Measurements from ENCODE around the gene SIK2. TPM values are rescaled to one million over a fixed set of nuclear protein-coding genes. Genes with fewer than 3 reads are reported as not detected.

The SIK2 gene
- total RNA-seq, 1 donor from 2014 or later, result 13.8 TPM

GRCh38 chr11:111778047-111778558, 175.9 kb downstream of the SIK2 start:
- no peak for DNase-seq (ENCODE audit: extremely low read depth, low read depth, low spot score)

GRCh38 chr11:111779118-111779517, 176.9 kb downstream of the SIK2 start:
- no peak for DNase-seq (ENCODE audit: extremely low read depth, low read depth, low spot score)

Other genes with a start within 250 kb of the SIK2 start
- not detected in 2 replicates for gene POU2AF1, start 223.2 kb upstream of the SIK2 start, total RNA-seq
- gene BTG4, start 90.1 kb upstream of the SIK2 start, total RNA-seq, result not detected in 2 replicates
- gene HOATZ, start 87.7 kb upstream of the SIK2 start, total RNA-seq, result not detected in 2 replicates
- 19.3 and 29.6 TPM in 2 replicates for gene LAYN, start 61.7 kb upstream of the SIK2 start, total RNA-seq
- gene PPP2R1B, start 163.9 kb downstream of the SIK2 start, total RNA-seq, result 30.1 and 33.4 TPM in 2 replicates

All from glomerular endothelial cell (primary cell).